ENCODE data around the gene CT45A3. TPM values are rescaled to one million over a fixed set of nuclear protein-coding genes. Genes with fewer than 3 reads are reported as not detected.
"Not testable (repeated sequence)": the region's sequence is repeated elsewhere in the genome, so short reads cannot be mapped to it uniquely, and the experiment has no call there.

The CT45A3 gene
- total and polyA plus RNA-seq, 2 of the 4 experiments (the other 2 are of a cell fraction), result not detected

- Histone ChIP-seq H3K4ac (ENCODE audit: low read depth, low read length) (no peak overlapping the region), H3K9me1 (ENCODE audit: insufficient read depth, low read length) (no peaks in the 10 kb centered on the region), H3K23ac (ENCODE audit: low read depth, low read length) (no peak overlapping the region), H3K4me1 (ENCODE audit: control insufficient read depth, insufficient read depth, low read length) (no peaks in the 10 kb centered on the region), H3K4me3 (ENCODE audit: insufficient read depth, low read depth, low read length) (no peak overlapping the region), H4K91ac (ENCODE audit: insufficient read depth, low read depth, low read length) (no peak overlapping the region), H4K5ac (ENCODE audit: low read depth, low read length) (no peak overlapping the region), H3K56ac (ENCODE audit: extremely low read depth, insufficient read depth, low read length) (no peak overlapping the region), H2BK20ac (ENCODE audit: low read depth, low read length) (no peak overlapping the region), H3K27me3 (ENCODE audit: control insufficient read depth, insufficient read depth, low read length) (no peaks in the 10 kb centered on the region), H3K14ac (replicated peaks; ENCODE audit: low read depth, low read length) (no peak overlapping the region), H3K27ac (ENCODE audit: insufficient read depth, low read length) (no peak overlapping the region), H3K18ac (ENCODE audit: low read depth, low read length) (no peak overlapping the region), H4K20me1 (ENCODE audit: insufficient read depth, low read length) (no peaks in the 10 kb centered on the region), H2BK120ac (ENCODE audit: low read depth, low read length) (no peak overlapping the region), H2AK5ac (ENCODE audit: low read depth, low read length) (no peak overlapping the region), H3K9ac (ENCODE audit: low read depth, low read length) (no peak overlapping the region), H3K36me3 (ENCODE audit: control insufficient read depth, insufficient read depth, low read length) (no peaks in the 10 kb centered on the region), H3K4me2 (ENCODE audit: low read depth, low read length) (no peak overlapping the region), H2AK9ac (replicated peaks; ENCODE audit: low read depth, low read length, poor library complexity) (no peak overlapping the region), H3K9me3 (ENCODE audit: control insufficient read depth, insufficient read depth, low read length) (no peaks in the 10 kb centered on the region), H4K8ac (ENCODE audit: low read depth in 2 of 2, low read length in 2 of 2) (no peak overlapping the region), H3K79me1 (ENCODE audit: low read depth in 1 of 2, low read length in 2 of 2) (no peaks in the 10 kb centered on the region), H2BK15ac (ENCODE audit: low read depth, low read length) (no peak overlapping the region), H2AFZ (replicated peaks; ENCODE audit: low read length, poor library complexity) (no peak overlapping the region), H2BK5ac (ENCODE audit: low read depth, low read length, poor library complexity, severe bottlenecking) (no peak overlapping the region)
- in situ Hi-C loops (cut with MboI; ENCODE audit: low sequenced_read_pairs) (no loop called here), dilution Hi-C loops (cut with HindIII; ENCODE audit: low sequenced_read_pairs, unreplicated experiment) (no loop called here), intact Hi-C loops (cut with micrococcal nuclease) (no loop called here)
- 0% methylated on average over 1 of the region's 4 CpGs; no CpG with 5 or more reads in 1 of the 2 experiments for WGBS, 2 experiments (ENCODE audit: extremely low coverage in 2 of 2, insufficient read length in 1 of 2)
- 0 out of 2 replicates have a peak, but pooled peaks have one; percentile 5 for TF ChIP-seq CTCF (conservative IDR thresholded peaks at IDR 0.05; ENCODE audit: low read depth, low read length)
- no peak for TF ChIP-seq RFX5 (IDR thresholded peaks at IDR 0.05; ENCODE audit: low read depth, low read length)
- DNase-seq, result peak; percentile 1
- ChIA-PET POLR2A (ENCODE audit: unreplicated experiment) (no interaction called here), CTCF (no interaction called here)
- no peak for ATAC-seq (ENCODE audit: low read depth)
- no TSS peak for BruUV-seq (replicated peaks)
Measured at GRCh38 chrX:135737366-135738071, 30.5 kb downstream of the CT45A3 start.

GRCh38 chrX:135734666-135735065 is 33.3 kb downstream of the CT45A3 start:
- H4K8ac ChIP-seq (ENCODE audit: low read depth in 2 of 2, low read length in 2 of 2); H4K20me1 ChIP-seq (ENCODE audit: insufficient read depth, low read length); H3K27me3 ChIP-seq (ENCODE audit: control insufficient read depth, insufficient read depth, low read length); H2AFZ ChIP-seq (replicated peaks; ENCODE audit: low read length, poor library complexity); in situ Hi-C loops (cut with MboI; ENCODE audit: low sequenced_read_pairs); BruUV-seq (replicated peaks); H3K36me3 ChIP-seq (ENCODE audit: control insufficient read depth, insufficient read depth, low read length); H3K27ac ChIP-seq (ENCODE audit: insufficient read depth, low read length); H2BK5ac ChIP-seq (ENCODE audit: low read depth, low read length, poor library complexity, severe bottlenecking); H2BK15ac ChIP-seq (ENCODE audit: low read depth, low read length); H3K79me1 ChIP-seq (ENCODE audit: low read depth in 1 of 2, low read length in 2 of 2); H3K4me3 ChIP-seq (ENCODE audit: insufficient read depth, low read depth, low read length); H2AK5ac ChIP-seq (ENCODE audit: low read depth, low read length); H3K14ac ChIP-seq (replicated peaks; ENCODE audit: low read depth, low read length); POLR2A ChIA-PET (ENCODE audit: unreplicated experiment); H3K4me2 ChIP-seq (ENCODE audit: low read depth, low read length); ATAC-seq (ENCODE audit: low read depth); H4K5ac ChIP-seq (ENCODE audit: low read depth, low read length); H2AK9ac ChIP-seq (replicated peaks; ENCODE audit: low read depth, low read length, poor library complexity); H3K9ac ChIP-seq (ENCODE audit: low read depth, low read length); dilution Hi-C loops (cut with HindIII; ENCODE audit: low sequenced_read_pairs, unreplicated experiment); H3K9me1 ChIP-seq (ENCODE audit: insufficient read depth, low read length); DNase-seq; H4K91ac ChIP-seq (ENCODE audit: insufficient read depth, low read depth, low read length); H2BK20ac ChIP-seq (ENCODE audit: low read depth, low read length); H3K56ac ChIP-seq (ENCODE audit: extremely low read depth, insufficient read depth, low read length); H3K23ac ChIP-seq (ENCODE audit: low read depth, low read length); H3K4me1 ChIP-seq (ENCODE audit: control insufficient read depth, insufficient read depth, low read length); H3K9me3 ChIP-seq (ENCODE audit: control insufficient read depth, insufficient read depth, low read length); intact Hi-C loops (cut with micrococcal nuclease); H3K18ac ChIP-seq (ENCODE audit: low read depth, low read length); H2BK120ac ChIP-seq (ENCODE audit: low read depth, low read length); CTCF ChIA-PET; H3K4ac ChIP-seq (ENCODE audit: low read depth, low read length): not testable (repeated sequence)
- WGBS, 2 experiments (ENCODE audit: extremely low coverage in 2 of 2, insufficient read length in 1 of 2), result 43% methylated on average over 1 of the region's 5 CpGs; no CpG with 5 or more reads in 1 of the 2 experiments

All from IMR-90 (cell line).